Muscle layer of colon (tissue), 2 donors: Measurements from ENCODE around the gene LRFN4.

Experiments
- H3K27ac ChIP-seq: one replicate; pipeline ENCODE4 v1.7.0; 2013; ENCODE audit warnings: low read depth, mild to moderate bottlenecking, low read length, moderate library complexity
- H3K27me3 ChIP-seq, 2 donors: one replicate each; pipeline ENCODE4 v1.7.0; 2013; ENCODE audit warnings: low read length in 2 of 2, mild to moderate bottlenecking in 2 of 2; ENCODE audit not compliant: insufficient read depth in 2 of 2, control insufficient read depth in 1 of 2
- H3K36me3 ChIP-seq: one replicate; pipeline ENCODE4 v1.7.0; 2013; ENCODE audit warnings: mild to moderate bottlenecking, low read length; ENCODE audit not compliant: insufficient read depth
- H3K4me1 ChIP-seq: one replicate; pipeline ENCODE4 v1.7.0; 2013; ENCODE audit warnings: mild to moderate bottlenecking, low read length; ENCODE audit not compliant: insufficient read depth
- H3K4me3 ChIP-seq, 2 donors: one replicate each; pipeline ENCODE4 v1.7.0; 2013; ENCODE audit warnings: low read length in 2 of 2, low read depth in 1 of 2, mild to moderate bottlenecking in 1 of 2, moderate library complexity in 1 of 2
- H3K9ac ChIP-seq: one replicate; pipeline ENCODE4 v1.7.0; 2013; ENCODE audit warnings: low read length
- H3K9me3 ChIP-seq: one replicate; pipeline ENCODE4 v1.7.0; 2013; ENCODE audit warnings: mild to moderate bottlenecking, low read length
- donor health status: abdominal sarcoma.
- donor health status: Adenocarcinoma of cecum.

LRFN4 gene

GRCh38 chr11:66906061-66906733, 49.3 kb downstream of the LRFN4 start:
- no peaks in the 10 kb centered on the region for H3K27me3 ChIP-seq
- no peak overlapping the region for H3K9ac ChIP-seq
- H3K9me3 ChIP-seq: no peaks in the 10 kb centered on the region
- no peak overlapping the region for H3K27ac ChIP-seq
- no peaks in the 10 kb centered on the region for H3K4me1 ChIP-seq
- H3K36me3 ChIP-seq: no peaks in the 10 kb centered on the region
- H3K4me3 ChIP-seq: no peak overlapping the region

GRCh38 chr11:66907751-66908630, 51.1 kb downstream of the LRFN4 start:
- Histone ChIP-seq H3K4me1 (no peaks in the 10 kb centered on the region), H3K4me3 (no peak overlapping the region), H3K9ac (no peak overlapping the region), H3K27me3 (no peaks in the 10 kb centered on the region), H3K9me3 (no peaks in the 10 kb centered on the region), H3K36me3 (no peaks in the 10 kb centered on the region), H3K27ac (no peak overlapping the region)

- no peak overlapping the region for H3K27ac ChIP-seq
These were observed 52.3 kb downstream of the LRFN4 start for GRCh38 chr11:66909181-66909580.

DNA sequence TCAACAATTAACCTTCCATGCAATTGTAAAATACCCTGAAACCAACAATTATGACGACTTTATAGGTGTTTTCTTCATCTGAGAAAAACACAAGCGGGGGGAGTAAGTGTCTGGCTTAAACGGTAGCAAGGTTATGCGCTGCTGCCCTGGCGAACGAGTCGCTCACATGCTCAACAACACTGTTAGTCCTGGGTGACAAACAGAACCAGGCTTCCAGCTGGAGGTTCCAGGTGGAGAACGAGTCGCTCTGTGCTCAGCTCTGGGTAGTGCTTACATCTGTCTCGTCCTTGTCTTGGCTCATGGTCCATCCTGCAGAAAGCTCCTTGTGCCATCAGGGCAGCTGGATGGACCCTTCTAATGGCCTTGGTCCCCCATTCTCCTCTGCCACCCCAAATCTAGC, 53.2 kb downstream of the LRFN4 start:
- Histone ChIP-seq H3K27ac (no peak overlapping the region), H3K36me3 (no peaks in the 10 kb centered on the region), H3K9me3 (no peaks in the 10 kb centered on the region), H3K27me3 (no peaks in the 10 kb centered on the region), H3K4me3 (no peak overlapping the region), H3K4me1 (no peaks in the 10 kb centered on the region), H3K9ac (no peak overlapping the region)

More at GRCh38 chr11:66909181-66909580, 52.3 kb downstream of the LRFN4 start:
- Histone ChIP-seq H3K9ac (no peak overlapping the region), H3K36me3 (no peaks in the 10 kb centered on the region), H3K4me1 (no peaks in the 10 kb centered on the region), H3K4me3 (no peak overlapping the region), H3K9me3 (no peaks in the 10 kb centered on the region), H3K27me3 (no peaks in the 10 kb centered on the region)
